BE2C (cell line): Measurements from ENCODE around the gene PIKFYVE.
"Not testable (repeated sequence)": the region's sequence is repeated elsewhere in the genome, so short reads cannot be mapped to it uniquely, and the experiment has no call there.

Experiments
- DNase-seq: peaks from one replicate; pipeline ENCODE4 v3.0.0-alpha.2; 2020
- H3K27me3 ChIP-seq: fragments of 250-450 bp; sonication (Bioruptor Pico); 2 replicates; pipeline ENCODE4 v1.5.1; 2020; ENCODE audit warnings: mild to moderate bottlenecking
- H3K36me3 ChIP-seq: fragments of 250-450 bp; sonication (Bioruptor Pico); 2 replicates; pipeline ENCODE4 v1.5.1; 2020; ENCODE audit warnings: mild to moderate bottlenecking
- H3K4me1 ChIP-seq: fragments of 250-450 bp; sonication (Bioruptor Pico); 2 replicates; pipeline ENCODE4 v1.5.1; 2020
- H3K4me3 ChIP-seq: 2 replicates; pipeline ENCODE4 v1.5.1; 2011; ENCODE audit warnings: low read depth, low read length
- H3K9me3 ChIP-seq: fragments of 250-450 bp; sonication (Bioruptor Pico); 2 replicates; pipeline ENCODE4 v1.5.1; 2020
- CTCF ChIP-seq: IDR thresholded peaks from 2 replicates; pipeline ENCODE4 v1.5.1; 2012; ENCODE audit warnings: mild to moderate bottlenecking, low read depth, low read length

The PIKFYVE gene

GRCh38 chr2:208253600-208254117, 12.4 kb upstream of the PIKFYVE start:
- Histone ChIP-seq H3K4me3 (peak overlapping the region; percentile 91), H3K36me3 (peaks cover 7% of the 10 kb centered on the region), H3K4me1 (no peaks in the 10 kb centered on the region), H3K27me3 (no peaks in the 10 kb centered on the region), H3K9me3 (no peaks in the 10 kb centered on the region)
- DNase-seq: no peak
- TF ChIP-seq CTCF: no peak

GRCh38 chr2:208254118-208254870, 11.8 kb upstream of the PIKFYVE start:
- peak; percentile 83 for TF ChIP-seq CTCF
- Histone ChIP-seq H3K27me3 (no peaks in the 10 kb centered on the region), H3K4me3 (peak overlapping the region; percentile 91), H3K9me3 (no peaks in the 10 kb centered on the region), H3K36me3 (peaks cover 5% of the 10 kb centered on the region; the same call in 1 of the 2 replicates), H3K4me1 (no peaks in the 10 kb centered on the region)
- DNase-seq: peak; percentile 93

GRCh38 chr2:208254871-208255556, 11.0 kb upstream of the PIKFYVE start, which contains the start of gene IDH1:
Gene IDH1 (minus strand): TSS chr2:208255071. CDS start chr2:208251551, 3,520 bp downstream.
- TF ChIP-seq CTCF: peak; percentile 70
- peak; percentile 99 for DNase-seq
- H3K36me3 ChIP-seq: 0 out of 2 replicates have a peak, but pooled peaks cover 3% of the 10 kb centered on the region
- H3K4me1 ChIP-seq: no peaks in the 10 kb centered on the region
- H3K9me3 ChIP-seq: no peaks in the 10 kb centered on the region
- peak within 1 kb of the TSS; percentile 91 for H3K4me3 ChIP-seq
- H3K27me3 ChIP-seq: no peaks in the 10 kb centered on the region

GRCh38 chr2:208255557-208256106, 10.4 kb upstream of the PIKFYVE start:
- Histone ChIP-seq H3K27me3 (no peaks in the 10 kb centered on the region), H3K36me3 (0 out of 2 replicates have a peak, but pooled peaks cover 3% of the 10 kb centered on the region), H3K4me1 (no peaks in the 10 kb centered on the region), H3K4me3 (peak overlapping the region; percentile 91), H3K9me3 (no peaks in the 10 kb centered on the region)
- TF ChIP-seq CTCF: no peak
- DNase-seq: no peak

GRCh38 chr2:208256192-208256782, 9.8 kb upstream of the PIKFYVE start:
- Histone ChIP-seq H3K4me3 (no peak overlapping the region), H3K9me3 (no peaks in the 10 kb centered on the region), H3K27me3 (no peaks in the 10 kb centered on the region), H3K36me3 (0 out of 2 replicates have a peak, but pooled peaks cover 3% of the 10 kb centered on the region), H3K4me1 (no peaks in the 10 kb centered on the region)
- no peak for DNase-seq
- TF ChIP-seq CTCF: peak; percentile 38

- H3K4me1 ChIP-seq, H3K36me3 ChIP-seq, DNase-seq, H3K27me3 ChIP-seq, H3K9me3 ChIP-seq, H3K4me3 ChIP-seq: not testable (repeated sequence)
Measured at GRCh38 chr2:208256849-208257813, 8.9 kb upstream of the PIKFYVE start.
